Measurements from ENCODE around the gene STRN3.

GRCh38 chr14:30985796-30986195 is 40.4 kb downstream of the STRN3 start:
- TF ChIP-seq CTCF (IDR thresholded peaks at IDR 0.05; ENCODE audit: low read depth, low read length, poor library complexity, severe bottlenecking) (no peak), EZH2phosphoT487 (IDR thresholded peaks at IDR 0.05; ENCODE audit: borderline replicate concordance, low read length) (no peak)
